Inferior parietal cortex (tissue), 1 donor: ENCODE results near the gene CNKSR1.

Experiments
- DNase-seq: peaks from one replicate; pipeline ENCODE4 v3.0.0-alpha.2; 2016; ENCODE audit errors: extremely low spot score

The CNKSR1 gene

DNA sequence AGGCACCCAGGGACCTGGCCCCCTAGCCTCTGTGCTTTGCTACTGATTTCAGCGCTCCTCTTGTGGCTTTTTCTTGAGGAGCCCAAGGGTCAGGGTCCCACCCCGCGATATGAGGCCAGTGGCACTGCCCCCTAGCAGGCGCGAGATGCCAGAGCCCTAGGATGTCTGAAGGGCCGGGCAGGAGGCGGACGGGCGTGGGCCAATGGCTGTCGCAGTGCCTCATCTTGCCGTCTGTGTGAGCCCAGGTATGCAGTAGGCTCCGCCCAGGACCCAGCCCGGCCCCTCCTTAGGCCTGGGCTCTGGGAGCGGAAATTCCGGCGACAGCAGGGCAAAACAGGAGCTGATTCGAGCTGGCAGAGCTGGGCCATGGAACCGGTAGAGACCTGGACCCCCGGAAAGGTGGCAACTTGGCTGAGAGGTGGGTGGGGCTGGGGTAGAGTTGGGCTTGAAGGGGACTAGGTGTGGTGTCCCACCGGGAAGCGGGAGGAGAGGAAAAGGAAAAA is at the start of gene CNKSR1:
Gene CNKSR1 (plus strand): TSS at position 310 of the 503 bp plus-strand sequence. CDS start 57 bp downstream, at position 367.
- no peak for DNase-seq

DNA sequence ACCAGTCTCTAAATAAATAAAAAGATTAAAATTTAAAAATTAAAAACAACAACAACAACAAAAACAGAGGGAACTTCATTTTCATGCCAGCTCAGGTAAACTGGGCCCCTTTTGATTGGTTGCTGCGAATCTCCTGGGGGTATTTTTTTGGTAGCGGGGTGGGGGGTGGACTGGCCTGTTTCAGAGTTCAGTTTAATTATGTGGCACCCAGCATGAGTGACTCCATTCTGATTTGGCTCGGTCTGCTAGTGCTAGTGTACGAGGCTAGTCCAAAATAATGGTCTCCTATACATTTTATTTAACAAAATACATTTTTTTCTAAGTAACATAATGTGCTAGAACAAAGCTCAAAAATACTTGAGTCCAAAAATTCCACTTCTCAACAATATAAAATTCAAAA is 47.5 kb upstream of the CNKSR1 start:
- DNase-seq = no peak

GRCh38 chr1:26130695-26131094 is 46.6 kb upstream of the CNKSR1 start:
- DNase-seq = no peak

DNA sequence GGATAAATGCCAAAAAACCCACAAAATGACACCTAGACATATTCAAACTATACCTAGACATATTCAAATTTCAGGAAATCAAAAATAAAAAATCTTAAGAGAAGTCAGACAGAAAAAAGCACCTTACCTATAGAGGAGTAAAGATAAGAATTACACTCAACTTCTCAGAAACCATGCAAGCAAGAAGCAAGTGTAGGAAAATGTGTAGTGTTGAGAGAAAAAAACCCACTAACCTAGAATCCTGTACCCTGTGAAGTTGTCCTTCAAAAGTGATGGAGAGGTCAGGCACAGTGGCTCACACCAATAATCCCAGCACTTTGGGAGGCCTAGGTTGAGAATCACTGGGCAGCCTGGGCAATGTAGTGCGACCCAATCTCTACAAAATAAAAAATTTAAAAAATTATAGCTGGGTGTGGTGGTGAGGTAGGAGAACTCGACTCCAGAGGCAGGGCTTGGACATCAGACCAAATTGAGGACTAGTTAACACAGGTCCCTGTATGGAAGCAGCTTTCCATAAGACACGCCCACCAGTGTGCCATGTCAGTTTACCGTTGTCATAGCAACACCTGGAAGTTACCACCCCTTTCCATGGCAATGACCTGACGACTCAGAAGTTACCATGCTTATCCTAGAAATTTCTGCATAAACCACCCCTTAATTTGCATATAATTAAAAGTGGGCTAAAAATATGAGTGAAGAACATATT is 45.0 kb upstream of the CNKSR1 start:
- DNase-seq = no peak

DNA sequence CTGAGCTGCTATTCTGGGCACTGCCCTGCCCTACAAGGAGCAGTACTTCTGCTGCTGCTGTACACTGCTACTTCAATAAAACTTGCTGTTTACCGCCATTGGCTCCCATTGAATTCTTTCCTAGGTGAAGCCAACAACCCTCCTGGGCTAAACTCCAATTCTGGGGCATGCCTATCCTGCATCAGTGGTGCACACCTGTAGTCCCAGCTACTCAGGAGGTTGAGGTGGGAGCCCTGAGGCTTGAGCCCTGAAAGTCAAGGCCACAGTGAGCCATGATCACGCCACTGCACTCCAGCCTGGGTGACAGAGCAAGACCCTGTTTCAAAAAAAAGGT is 44.5 kb upstream of the CNKSR1 start:
- DNase-seq = no peak

DNA sequence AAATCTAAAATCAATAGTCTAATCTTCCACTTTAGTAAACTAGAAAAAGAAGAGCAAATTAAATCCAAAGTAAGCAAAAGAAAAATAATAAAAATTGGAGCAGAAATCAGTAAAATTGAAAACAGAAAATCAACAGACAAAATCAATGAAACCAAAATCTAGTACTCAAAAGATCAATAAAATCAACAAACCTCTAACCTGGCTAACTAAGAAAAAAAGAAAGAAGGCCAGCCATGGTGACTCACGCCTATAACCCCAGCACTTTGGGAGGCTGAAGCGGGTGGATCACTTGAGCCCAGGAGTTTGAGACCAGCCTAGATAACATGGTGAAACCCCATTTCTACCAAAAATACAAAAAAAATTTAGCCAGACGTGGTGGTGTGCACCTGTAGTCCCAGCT is 42.8 kb upstream of the CNKSR1 start:
- DNase-seq = no peak

DNA sequence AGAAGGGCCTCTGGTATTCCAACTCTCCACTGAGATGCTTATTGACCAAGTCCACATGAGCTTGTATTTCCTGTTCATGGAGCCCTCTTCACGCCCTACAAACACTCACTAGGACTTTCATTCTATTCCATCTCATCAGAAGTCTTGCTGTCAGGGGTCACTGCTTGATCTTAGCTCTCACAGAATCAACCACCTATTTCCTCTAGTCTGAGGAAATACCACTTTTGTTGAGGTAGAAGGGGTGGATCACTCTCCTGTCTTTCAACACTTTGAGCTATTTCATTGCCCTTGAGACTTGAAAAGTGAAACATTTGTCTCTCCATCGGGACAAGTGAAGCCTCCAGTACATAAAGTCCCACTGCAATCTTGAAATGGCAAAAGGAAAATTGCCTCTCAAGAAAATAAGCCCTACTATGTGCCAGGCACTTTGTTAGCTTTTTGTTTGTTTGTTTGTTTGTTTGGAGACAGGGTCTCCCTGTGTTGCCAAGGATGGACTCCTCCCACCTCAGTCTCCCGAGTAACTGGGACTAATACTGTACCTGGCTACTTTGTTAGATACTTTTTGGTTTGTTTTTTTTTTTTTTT is 38.2 kb upstream of the CNKSR1 start:
- DNase-seq = no peak

GRCh38 chr1:26142159-26142558 is 35.1 kb upstream of the CNKSR1 start:
- DNase-seq = no peak

DNA sequence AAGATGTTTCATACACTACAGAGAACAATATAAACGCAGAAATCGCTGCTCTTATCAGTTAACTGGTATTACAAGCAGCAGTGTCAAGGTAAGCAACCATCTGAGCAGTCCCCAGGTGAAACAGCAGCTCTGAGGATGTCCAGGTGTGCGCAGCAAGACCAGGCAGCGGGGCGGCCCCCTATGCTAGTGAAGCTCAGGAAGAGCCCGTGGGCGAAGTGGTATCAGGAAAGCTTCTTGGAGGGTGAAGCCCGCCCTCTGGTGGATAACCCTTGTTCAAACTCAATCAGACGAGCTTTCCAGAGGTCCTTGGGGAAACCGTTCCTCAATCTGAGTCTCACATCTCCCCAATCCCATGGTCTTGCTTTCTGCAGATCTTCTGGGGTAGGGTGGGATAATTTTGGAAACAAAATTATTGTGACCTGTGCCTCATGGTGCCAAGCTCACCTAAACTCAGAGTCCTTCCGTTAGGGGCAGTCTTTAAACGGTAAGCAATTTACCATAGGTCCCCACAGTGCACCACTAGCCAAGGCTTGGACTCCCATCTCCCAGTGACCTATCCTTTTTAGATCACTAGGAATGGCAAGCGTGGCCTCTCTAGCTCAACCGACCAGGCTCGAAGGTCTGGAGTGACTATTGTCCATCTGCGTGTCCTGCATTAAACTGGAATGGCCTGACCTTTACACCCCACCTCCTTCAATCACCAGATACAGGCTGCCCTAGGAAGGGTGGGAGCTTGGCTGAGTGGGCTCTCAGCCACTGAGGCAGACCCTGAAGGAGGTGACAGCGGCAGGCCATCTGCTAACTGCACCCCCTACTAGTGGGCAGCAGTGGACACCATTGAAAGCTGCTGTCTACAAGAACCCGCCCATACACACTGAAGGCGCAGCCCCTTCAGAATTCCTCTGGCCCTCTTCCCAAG is 32.0 kb upstream of the CNKSR1 start:
- peak; percentile 93 for DNase-seq

DNA sequence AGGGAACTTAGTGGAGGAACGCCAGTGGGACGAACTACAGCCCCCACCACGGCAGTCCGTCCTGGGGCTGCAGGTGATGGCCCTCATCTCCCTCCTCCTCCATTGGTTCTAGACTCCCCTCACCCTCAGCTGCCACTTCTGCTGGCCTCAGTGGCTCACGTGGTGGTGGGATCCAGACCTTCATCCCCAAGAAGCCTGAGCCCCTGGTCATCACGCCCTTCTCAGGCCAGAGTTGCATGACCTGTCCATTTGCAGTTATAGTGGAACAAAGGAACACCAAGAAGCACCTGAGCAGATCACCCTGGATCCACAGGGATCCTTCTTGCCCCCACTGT is 31.4 kb upstream of the CNKSR1 start:
- DNase-seq = no peak

- DNase-seq = no peak
Observed at GRCh38 chr1:26148887-26149286, 28.4 kb upstream of the CNKSR1 start.

GRCh38 chr1:26153966-26154532 is 23.2 kb upstream of the CNKSR1 start:
- no peak for DNase-seq

- no peak for DNase-seq
Observed at GRCh38 chr1:26154750-26155149, 22.5 kb upstream of the CNKSR1 start.

GRCh38 chr1:26155370-26156284 is 21.7 kb upstream of the CNKSR1 start:
- DNase-seq = no peak

GRCh38 chr1:26156285-26157038 is 20.8 kb upstream of the CNKSR1 start:
- DNase-seq = no peak

DNA sequence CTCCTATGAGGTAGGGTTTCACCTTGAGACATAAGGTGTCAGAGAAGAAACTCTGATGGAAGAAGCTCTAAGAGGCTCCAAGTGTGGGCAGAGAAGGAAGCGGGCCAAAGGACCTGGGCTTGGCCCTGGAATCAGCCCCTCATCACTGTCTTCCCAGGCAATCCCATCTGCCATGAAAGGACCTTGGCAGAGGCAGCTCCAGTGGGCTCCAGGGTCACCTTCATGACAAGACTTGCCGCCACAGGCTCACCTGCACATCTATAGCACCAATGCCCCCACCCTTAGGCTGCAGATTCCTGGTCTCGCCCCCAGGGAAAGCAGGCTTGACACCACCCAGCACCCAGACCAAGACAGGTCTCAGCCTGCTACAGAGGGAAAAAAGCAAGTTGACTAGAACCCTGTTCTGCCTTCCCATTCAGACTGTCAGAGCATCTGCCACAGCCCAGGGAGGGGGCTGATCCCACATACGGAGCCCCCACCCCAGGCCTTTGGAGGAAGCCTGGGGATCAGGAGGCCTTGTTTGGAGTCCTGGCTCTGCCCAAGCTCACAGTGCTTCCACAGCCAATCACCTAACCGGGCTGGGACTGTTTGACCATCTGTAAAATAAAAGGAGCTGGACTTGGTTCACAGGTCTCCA is 18.9 kb upstream of the CNKSR1 start:
- DNase-seq = no peak

GRCh38 chr1:26158908-26159742 is 18.2 kb upstream of the CNKSR1 start, which contains the start of gene FAM110D:
FAM110D (plus strand) TSS chr1:26159079; CDS start chr1:26161292, 2,213 bp downstream.
- DNase-seq = no peak

DNA sequence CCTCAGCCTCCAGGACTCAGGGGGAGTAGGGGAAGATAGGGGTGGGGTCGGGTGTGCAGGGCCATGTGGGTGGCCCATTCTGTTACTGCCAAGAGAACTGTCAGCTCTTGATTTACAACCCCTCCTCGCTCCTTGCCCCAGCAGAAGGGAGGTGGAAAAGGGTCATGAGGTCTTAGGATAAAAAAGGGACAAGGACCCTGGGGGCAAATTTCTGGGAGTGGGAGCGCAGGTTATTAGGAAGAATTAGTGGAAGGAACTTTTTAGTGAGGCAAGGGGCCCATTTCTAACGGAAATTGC is 17.6 kb upstream of the CNKSR1 start:
- no peak for DNase-seq
